Natural killer cell treated with Interleukin-12 subunit alpha and Interleukin-12 subunit beta and Interleukin-15 and Interleukin-18, amount 100 ng/mL, for 72 hours (primary cell): ENCODE measurements around the gene ADA. TPM values are rescaled to one million over a fixed set of nuclear protein-coding genes. Genes with fewer than 3 reads are reported as not detected.
A peak's percentile ranks its signal among the peaks of the same experiment; 100 is the strongest.
"Not testable (repeated sequence)": the region's sequence is repeated elsewhere in the genome, so short reads cannot be mapped to it uniquely, and the experiment has no call there.

Source experiments
- ATAC-seq, 2 donors: fragments of 150-1000 bp; cut with Tn5 transposase in 1 of 2; sonication (Bioruptor Pico), chemical (Tn5 transposase) in 1 of 2; 2 replicates each; pipeline ENCODE4 v1.10.0; 2021
- DNase-seq: peaks from one replicate; pipeline ENCODE4 v3.0.0; 2022; ENCODE audit warnings: low spot score
- H3K27ac Mint-ChIP-seq, 2 donors: 1 replicate in 1 of 2; 2 replicates in 1 of 2; pipeline ENCODE4 v1.8.0; 2022; ENCODE audit warnings: mixed read lengths in 2 of 2, mild to moderate bottlenecking in 1 of 2, moderate library complexity in 1 of 2
- H3K27me3 Mint-ChIP-seq, 2 donors: 1 replicate in 1 of 2; 2 replicates in 1 of 2; pipeline ENCODE4 v1.8.0; 2022; ENCODE audit warnings: mixed read lengths in 2 of 2
- H3K36me3 Mint-ChIP-seq: one replicate; pipeline ENCODE4 v1.8.0; 2022; ENCODE audit warnings: mixed read lengths
- H3K4me1 Mint-ChIP-seq, 2 donors: 1 replicate in 1 of 2; 2 replicates in 1 of 2; pipeline ENCODE4 v1.8.0; 2022; ENCODE audit warnings: low read depth in 2 of 2, mixed read lengths in 2 of 2, mild to moderate bottlenecking in 1 of 2
- H3K4me3 Mint-ChIP-seq: one replicate; pipeline ENCODE4 v1.8.0; 2022; ENCODE audit warnings: mixed read lengths
- H3K9me3 Mint-ChIP-seq: 2 replicates; pipeline ENCODE4 v1.8.0; 2022; ENCODE audit warnings: mixed read lengths
- total RNA-seq, 2 donors: library from RNA; stranded (reverse); gene quantifications; one replicate each; pipeline ENCODE4 v1.2.3, GENCODE V29; 2022

The ADA gene
- 10 to 100 TPM; 31.9 to 42.7 TPM for total RNA-seq

DNA sequence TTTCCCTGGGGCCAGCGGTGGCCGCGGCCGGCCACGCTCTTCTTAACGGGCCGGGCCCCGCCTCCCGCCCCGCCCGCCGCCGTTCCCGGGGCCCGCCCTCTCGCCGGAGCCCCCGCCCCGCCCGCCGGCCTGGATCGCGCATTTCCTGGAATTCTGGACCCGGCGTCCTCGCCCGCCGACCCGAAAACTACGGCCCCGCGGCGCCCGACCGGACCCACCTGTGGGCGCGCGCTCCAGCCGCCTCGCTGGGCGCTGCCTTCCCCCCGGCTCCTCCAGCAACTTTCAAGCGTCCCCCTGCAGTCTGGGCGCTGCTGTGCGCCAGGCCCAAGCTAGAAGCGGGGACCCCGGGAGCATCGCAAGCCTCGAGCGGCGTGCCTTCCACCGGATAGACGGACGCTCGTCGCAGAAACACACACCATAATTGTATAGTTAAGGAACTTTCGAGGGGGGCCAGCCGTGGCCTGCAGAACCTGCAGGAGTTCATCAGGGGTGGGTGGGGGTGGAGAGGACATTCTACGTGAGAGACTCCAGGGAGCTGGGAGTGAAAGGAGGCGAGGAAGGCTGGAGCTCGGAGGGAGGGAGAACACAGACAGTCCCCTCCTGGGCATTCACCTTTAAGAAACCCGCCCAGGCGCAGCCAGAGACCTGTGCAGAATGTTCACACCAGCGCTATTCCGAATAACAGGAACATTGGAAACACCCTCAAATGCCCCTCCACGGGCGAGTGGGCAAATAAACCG is at the start of gene ADA:
TSS of gene ADA (minus strand) at position 16 of the 740 bp plus-strand sequence. CDS start 92 bp downstream, outside the sequence.
- no peaks in the 10 kb centered on the region for H3K9me3 Mint-ChIP-seq
- H3K4me3 Mint-ChIP-seq = peak within 1 kb of the TSS; percentile 98
- peak; percentile 66 to 80 for ATAC-seq
- no peaks in the 10 kb centered on the region for H3K27me3 Mint-ChIP-seq
- H3K36me3 Mint-ChIP-seq = peaks cover 6% of the 10 kb centered on the region
- peak within 1 kb of the TSS; percentile 92 to 93 for H3K27ac Mint-ChIP-seq
- peak; percentile 70 for DNase-seq
- peaks cover 32 to 40% of the 10 kb centered on the region in 2 donors for H3K4me1 Mint-ChIP-seq

DNA sequence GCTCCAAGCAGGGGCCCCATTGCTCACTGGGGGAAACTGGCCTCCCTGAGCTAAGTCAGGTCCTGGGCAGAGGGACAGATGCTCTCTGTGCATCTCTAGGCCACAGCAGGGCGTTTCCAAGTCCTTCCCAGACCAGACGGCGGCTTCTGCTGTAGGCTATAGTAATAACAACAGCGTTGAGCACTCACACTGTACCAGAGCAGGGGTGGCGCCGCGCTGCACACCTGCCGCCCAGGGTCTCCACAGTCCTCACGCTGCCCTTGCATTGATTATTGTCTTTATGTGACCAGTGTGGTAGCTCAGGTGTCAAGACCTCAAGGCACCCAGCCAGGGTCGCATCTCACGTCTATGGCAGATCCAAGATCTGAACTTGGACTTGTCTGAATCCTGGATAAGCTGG is 48.8 kb upstream of the ADA start:
- DNase-seq = no peak
- peaks cover 0 to 9% of the 10 kb centered on the region in 2 donors for H3K4me1 Mint-ChIP-seq
- no peak overlapping the region for H3K4me3 Mint-ChIP-seq
- peaks cover 5 to 8% of the 10 kb centered on the region in 2 donors for H3K27me3 Mint-ChIP-seq
- H3K36me3 Mint-ChIP-seq = no peaks in the 10 kb centered on the region
- H3K27ac Mint-ChIP-seq = no peak overlapping the region
- H3K9me3 Mint-ChIP-seq = no peaks in the 10 kb centered on the region
- no peak for ATAC-seq

DNA sequence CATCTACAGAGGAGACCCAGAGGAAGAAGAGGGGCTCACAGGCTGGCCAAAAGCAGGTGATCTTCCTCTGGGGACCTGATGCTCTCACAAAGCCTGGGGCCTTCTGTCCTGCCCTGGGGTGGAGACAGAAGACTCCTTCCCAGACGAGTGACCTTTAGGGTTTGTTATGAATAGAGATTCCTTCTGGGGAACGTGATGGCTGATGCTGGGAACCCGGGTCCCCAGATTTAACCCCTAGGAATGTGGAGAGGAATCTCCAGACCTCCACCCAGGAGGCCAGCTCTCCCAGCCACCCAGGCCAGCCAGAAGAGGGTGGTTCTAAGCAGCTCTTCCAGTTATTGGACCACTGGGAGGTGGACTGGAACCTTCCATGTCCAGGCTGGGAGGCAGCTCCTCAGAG is 46.9 kb upstream of the ADA start:
- Mint-ChIP-seq H3K27ac (no peak overlapping the region), H3K9me3 (no peaks in the 10 kb centered on the region), H3K4me3 (no peak overlapping the region), H3K4me1 (peaks cover 0 to 7% of the 10 kb centered on the region in 2 donors), H3K27me3 (peaks cover 0 to 3% of the 10 kb centered on the region in 2 donors), H3K36me3 (no peaks in the 10 kb centered on the region)
- DNase-seq = no peak
- ATAC-seq = no peak

DNA sequence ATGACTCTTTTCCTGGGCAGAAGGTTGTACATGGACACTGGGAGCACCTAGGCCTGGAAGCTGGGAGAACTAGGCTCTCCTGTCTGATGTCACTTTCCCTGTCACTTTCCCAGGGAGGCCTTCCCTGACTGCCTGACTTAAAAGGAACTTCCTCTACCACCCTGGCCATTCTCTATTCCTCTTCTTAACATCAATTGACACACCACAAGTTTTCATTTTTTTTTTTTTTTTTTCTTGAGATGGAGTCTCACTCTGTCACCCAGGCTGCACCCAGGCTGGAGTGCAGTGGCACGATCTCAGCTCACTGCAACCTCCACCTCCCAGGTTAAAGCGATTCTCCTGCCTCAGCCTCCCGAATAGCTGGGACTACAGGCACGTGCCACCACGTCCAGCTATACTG is 45.5 kb upstream of the ADA start:
- not testable (repeated sequence) for H3K4me1 Mint-ChIP-seq, H3K4me3 Mint-ChIP-seq, H3K27me3 Mint-ChIP-seq, ATAC-seq, H3K36me3 Mint-ChIP-seq, DNase-seq, H3K9me3 Mint-ChIP-seq, H3K27ac Mint-ChIP-seq

DNA sequence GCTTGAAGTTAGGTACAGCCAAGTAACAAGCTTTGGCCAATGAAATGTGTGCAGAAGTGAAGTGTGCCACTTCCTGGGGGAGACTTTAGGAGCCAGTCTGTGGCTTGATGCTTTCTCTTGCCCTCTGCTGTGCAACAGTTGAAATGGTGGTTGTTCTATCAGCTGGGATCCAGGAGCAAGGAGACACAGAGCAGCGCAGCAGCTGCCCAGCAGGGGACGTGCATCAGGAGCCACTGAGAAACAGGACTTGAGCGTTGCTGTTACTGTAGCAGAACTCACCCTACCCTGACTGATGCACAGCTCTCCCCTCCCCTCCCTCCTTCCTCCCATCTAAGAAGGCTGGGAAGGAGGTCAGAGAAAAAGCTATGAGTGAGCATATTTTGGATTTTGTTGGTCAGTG is 44.8 kb upstream of the ADA start:
- Mint-ChIP-seq H3K36me3 (no peaks in the 10 kb centered on the region), H3K27ac (no peak overlapping the region), H3K4me1 (peaks cover 0 to 2% of the 10 kb centered on the region in 2 donors), H3K4me3 (no peak overlapping the region), H3K27me3 (peaks cover 7 to 8% of the 10 kb centered on the region in 2 donors), H3K9me3 (no peaks in the 10 kb centered on the region)
- DNase-seq (no peak), ATAC-seq (no peak)

DNA sequence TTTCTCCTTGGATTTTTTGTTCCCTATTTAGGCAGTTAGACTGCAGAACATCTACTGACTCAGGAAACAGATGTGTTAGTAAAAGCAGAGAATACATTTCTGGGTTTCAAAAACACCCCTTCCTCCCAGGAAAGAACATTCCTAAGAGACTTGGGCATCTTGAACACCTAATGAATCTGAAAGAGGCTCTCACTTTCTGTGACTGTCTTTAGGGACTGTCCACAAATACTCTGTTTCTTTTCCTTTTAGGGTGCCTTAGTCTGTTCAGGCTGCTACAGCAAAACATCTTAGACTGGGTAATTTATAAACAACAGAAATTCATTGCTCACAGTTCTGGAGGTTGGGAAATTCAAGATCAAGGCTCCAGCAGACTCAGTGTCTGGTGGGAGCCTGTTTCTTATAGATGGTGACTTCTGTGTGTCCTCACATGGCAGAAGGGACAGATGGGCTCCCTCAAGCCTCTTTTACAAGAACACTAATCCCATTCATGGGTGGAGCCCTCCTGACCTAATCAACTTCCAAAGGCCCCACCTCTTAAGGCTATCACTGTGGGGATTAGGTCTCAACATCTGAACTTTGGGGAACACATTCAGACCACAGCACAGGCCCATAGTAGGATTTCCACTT is 44.3 kb upstream of the ADA start:
- Mint-ChIP-seq H3K27ac (no peak overlapping the region), H3K9me3 (no peaks in the 10 kb centered on the region), H3K4me1 (peaks cover 0 to 2% of the 10 kb centered on the region in 2 donors), H3K36me3 (no peaks in the 10 kb centered on the region), H3K4me3 (no peak overlapping the region), H3K27me3 (peaks cover 8 to 12% of the 10 kb centered on the region in 2 donors)
- DNase-seq (no peak), ATAC-seq (no peak)

DNA sequence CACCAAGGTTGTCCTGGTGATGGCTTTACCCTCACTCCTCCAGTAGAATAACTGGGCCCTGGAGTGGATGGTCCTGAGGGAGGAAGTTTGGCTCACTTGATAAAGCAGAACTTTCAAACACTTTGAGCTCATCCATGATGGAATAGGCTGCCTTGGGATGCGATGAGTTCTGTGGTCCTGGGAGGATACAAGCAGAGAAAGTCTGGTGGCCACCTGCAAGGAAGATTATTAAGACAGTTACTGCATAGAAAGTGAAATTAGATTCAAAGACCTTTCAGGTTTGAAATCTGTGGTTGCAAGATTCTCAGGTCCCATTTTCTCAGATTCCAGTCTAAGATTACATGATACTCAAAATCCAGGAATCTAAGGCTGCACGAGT is 43.8 kb upstream of the ADA start:
- DNase-seq (no peak), ATAC-seq (no peak)
- Mint-ChIP-seq H3K9me3 (no peaks in the 10 kb centered on the region), H3K27ac (no peak overlapping the region), H3K36me3 (no peaks in the 10 kb centered on the region), H3K4me3 (no peak overlapping the region), H3K4me1 (peaks cover 0 to 2% of the 10 kb centered on the region in 2 donors), H3K27me3 (peaks cover 8 to 13% of the 10 kb centered on the region in 2 donors)

DNA sequence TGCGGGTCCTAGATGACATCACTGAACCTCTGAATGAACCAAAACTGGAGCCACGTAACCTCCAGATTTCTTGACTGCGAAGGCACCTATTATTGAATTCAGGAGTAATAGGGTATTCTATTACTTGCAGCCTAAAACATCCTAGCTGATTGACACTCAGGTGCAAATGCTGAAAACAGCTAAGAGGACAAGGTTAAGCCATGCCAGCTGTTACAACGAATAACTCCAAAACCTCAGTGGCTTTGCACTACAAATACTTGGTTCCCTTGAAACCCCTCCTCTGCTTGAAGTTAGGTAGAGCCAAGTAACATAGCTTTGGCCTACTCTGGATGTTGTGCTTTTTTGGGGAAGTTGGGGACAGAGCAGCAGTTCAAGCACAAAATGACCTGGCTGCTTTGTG is 42.7 kb upstream of the ADA start:
- Mint-ChIP-seq H3K27ac (no peak overlapping the region), H3K27me3 (peaks cover 8 to 13% of the 10 kb centered on the region in 2 donors)
- DNase-seq = no peak

DNA sequence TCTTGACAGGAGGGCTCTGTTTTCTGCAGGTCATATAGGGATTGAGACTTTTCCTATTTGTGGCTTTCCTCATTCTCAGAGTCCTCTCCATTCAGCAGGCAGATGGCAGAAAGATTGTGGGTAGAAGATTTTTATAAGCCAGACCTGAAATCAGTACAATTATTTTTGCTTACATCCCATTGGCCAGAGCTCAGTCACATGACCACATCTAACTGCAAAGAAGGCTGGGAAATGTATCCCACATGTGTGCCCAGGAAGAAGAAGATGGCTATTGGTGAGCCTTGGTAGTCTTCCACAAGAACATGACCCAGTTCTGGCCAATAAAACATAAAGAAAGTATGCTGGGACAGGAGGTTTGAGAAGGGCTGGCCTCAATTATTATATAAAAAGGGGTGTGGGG is 42.1 kb upstream of the ADA start:
- H3K4me3 Mint-ChIP-seq = no peak overlapping the region

More for the DNA sequence above, 42.7 kb upstream of the ADA start:
- Mint-ChIP-seq H3K36me3 (no peaks in the 10 kb centered on the region), H3K4me1 (peaks cover 0 to 2% of the 10 kb centered on the region in 2 donors), H3K9me3 (no peaks in the 10 kb centered on the region), H3K4me3 (no peak overlapping the region)
- ATAC-seq = no peak

DNA sequence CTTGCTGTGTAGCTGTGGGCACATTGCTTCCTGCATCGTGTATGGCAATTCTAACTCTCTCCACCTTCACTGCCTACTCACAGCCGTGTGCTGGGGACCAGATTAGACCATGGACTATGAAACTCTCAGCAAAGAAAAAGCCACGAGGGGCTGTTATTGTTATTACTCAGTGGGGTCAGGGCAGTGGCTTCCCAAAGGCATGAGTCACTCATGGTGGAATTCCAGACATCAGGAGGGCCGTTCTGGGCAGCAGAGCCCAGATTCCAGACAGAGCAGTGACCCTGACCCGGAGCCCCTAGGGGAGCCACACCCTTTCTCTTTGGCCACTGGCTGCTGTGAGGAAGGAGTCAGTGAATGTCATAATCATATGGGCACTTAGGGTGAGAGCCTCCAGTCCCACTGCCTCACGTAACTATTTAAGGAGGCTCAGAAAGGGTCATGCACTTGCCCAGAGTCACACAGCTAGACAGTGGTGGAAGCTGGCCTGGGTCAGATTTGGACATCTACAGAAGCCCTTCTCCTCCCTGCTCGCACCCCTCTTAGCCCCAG is 41.5 kb upstream of the ADA start:
- no peak for DNase-seq
- Mint-ChIP-seq H3K27me3 (peaks cover 8 to 13% of the 10 kb centered on the region in 2 donors), H3K36me3 (no peaks in the 10 kb centered on the region), H3K9me3 (no peaks in the 10 kb centered on the region), H3K27ac (no peak overlapping the region), H3K4me1 (peaks cover 0 to 2% of the 10 kb centered on the region in 2 donors), H3K4me3 (no peak overlapping the region)
- no peak for ATAC-seq

More for the DNA sequence above, 42.1 kb upstream of the ADA start:
- DNase-seq = no peak
- Mint-ChIP-seq H3K36me3 (no peaks in the 10 kb centered on the region), H3K27ac (no peak overlapping the region), H3K4me1 (peaks cover 0 to 2% of the 10 kb centered on the region in 2 donors), H3K27me3 (peaks cover 8 to 13% of the 10 kb centered on the region in 2 donors), H3K9me3 (no peaks in the 10 kb centered on the region)
- no peak for ATAC-seq

DNA sequence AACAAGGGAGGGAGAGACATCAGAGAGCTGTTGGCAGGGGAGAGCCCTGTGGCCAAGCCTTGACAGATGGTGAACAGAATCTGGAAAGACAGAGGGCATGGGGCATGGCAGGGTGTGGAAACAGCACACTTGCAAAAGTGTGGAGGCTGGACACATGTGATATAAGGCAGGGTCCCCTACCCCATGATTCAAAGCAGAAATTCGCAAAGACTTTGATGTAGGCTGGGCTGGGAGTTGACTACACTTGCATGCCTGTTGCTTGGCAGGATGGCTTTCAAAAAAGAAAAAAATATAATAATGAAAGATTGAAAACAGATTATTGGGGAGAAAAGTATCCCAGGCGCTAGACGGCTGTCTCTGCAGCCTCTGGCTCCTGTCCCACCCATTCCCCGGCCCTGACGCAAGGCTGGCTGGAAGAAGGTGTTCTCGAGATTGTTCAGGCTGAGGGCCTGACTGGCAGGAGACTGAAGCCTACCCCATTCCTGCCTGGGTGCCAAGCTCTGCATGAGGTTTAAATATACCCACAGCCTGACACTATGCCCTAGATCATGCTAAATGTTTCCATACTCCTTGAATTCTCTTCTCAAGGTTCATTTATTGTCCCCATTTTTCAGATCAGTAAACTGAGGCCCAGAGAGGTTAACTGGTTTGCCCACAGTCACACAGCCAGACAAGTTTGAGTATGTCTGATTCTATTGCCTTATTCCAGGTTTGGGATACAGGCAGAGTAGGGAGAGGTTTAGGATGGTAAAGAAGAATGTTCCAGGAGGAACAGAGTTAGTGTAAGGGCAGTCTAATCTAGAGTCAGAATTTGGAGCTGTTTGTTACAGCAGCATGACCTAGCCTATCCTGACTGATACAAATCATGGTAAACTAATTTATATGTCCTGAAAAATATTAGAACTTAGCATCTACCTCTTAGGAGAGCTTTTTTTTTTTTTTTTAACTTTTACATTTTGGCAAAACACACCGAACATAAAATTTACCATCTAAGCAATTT is 40.2 kb upstream of the ADA start:
- Mint-ChIP-seq H3K4me1 (peaks cover 0 to 2% of the 10 kb centered on the region in 2 donors), H3K9me3 (no peaks in the 10 kb centered on the region), H3K4me3 (no peak overlapping the region), H3K27ac (no peak overlapping the region), H3K36me3 (no peaks in the 10 kb centered on the region), H3K27me3 (peaks cover 11 to 13% of the 10 kb centered on the region in 2 donors)
- no peak for DNase-seq
- ATAC-seq = no peak

DNA sequence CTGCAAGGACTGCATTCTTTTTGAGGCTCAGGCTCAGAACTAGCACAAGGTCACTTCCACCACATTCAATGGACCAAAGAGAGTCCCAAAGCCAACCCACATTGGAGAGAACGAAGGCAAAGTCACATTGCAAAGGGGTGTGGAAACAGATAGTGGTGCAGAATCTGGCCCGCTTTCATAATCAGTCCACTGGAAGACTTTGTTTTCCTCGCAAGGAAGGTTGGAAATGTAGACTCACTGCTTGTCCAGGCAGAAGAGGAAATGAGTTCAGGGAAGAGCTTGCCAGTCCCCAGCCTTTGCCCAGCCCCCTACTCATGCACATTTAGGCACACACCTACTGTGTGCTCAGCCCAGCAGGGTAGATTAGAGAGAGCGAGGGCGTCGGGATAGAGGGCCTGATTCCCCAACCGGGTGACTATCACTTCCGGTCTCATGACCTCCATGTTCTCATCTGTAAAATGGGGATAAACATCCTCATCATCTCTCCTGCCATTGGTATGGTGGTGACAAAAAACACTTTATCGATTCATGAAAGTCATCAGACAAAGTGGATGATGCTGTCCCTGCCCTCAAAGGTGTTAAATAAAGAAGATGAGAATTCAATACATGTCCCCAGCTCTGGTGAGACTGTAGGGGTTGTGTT is 39.4 kb upstream of the ADA start:
- Mint-ChIP-seq H3K9me3 (no peaks in the 10 kb centered on the region), H3K4me3 (no peak overlapping the region)

DNA sequence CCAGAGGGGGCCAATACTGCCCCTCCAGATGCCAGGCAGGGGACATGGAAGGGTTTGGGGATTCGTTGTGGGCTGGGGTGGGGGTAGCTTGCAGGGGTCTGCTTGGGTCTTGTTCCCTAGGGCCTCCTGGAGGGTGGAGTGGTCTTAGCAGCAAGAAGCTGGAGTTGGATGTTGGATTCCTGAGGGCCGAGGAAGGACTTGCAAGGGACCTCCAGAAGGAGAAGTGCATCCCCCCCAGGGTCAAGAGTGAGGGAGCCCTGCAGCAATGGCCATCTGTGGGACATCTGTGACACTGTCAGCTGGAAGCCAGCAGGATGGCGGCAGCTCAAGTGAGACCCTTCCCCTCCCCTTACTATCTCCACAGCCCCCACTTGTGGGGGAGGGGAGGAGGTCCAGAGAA is 38.3 kb upstream of the ADA start:
- no peaks in the 10 kb centered on the region for H3K9me3 Mint-ChIP-seq
- H3K27ac Mint-ChIP-seq = no peak overlapping the region
- H3K4me1 Mint-ChIP-seq = peaks cover 0 to 6% of the 10 kb centered on the region in 2 donors
- DNase-seq (no peak), ATAC-seq (no peak)
- no peaks in the 10 kb centered on the region for H3K36me3 Mint-ChIP-seq
- H3K4me3 Mint-ChIP-seq = no peak overlapping the region
- H3K27me3 Mint-ChIP-seq = peaks cover 13 to 14% of the 10 kb centered on the region in 2 donors

More for the DNA sequence above, 39.4 kb upstream of the ADA start:
- Mint-ChIP-seq H3K4me1 (no peaks in the 10 kb centered on the region), H3K27ac (no peak overlapping the region), H3K27me3 (peaks cover 11 to 13% of the 10 kb centered on the region in 2 donors), H3K36me3 (no peaks in the 10 kb centered on the region)
- ATAC-seq = no peak
- no peak for DNase-seq
